A673 (cell line): Measurements from ENCODE around the gene GPM6B. TPM values are rescaled to one million over a fixed set of nuclear protein-coding genes. Genes with fewer than 3 reads are reported as not detected.

Experiments used
- BruUV-seq: library from RNA; stranded (reverse); fragments of 400-500 nt; replicated peaks from 2 replicates; lab custom pipeline; 2021; lab: Mats Ljungman, UMichigan
- CTCF ChIA-PET: fragments of 300-600 bp; sonication (Branson Sonifier 250); formaldehyde crosslinking; loops from one replicate; lab custom pipeline; 2022; ENCODE audit warnings: antibody characterized with exemption; lab: Charles Lee
- POLR2A ChIA-PET: fragments of 300-600 bp; sonication (Branson Sonifier 250); formaldehyde crosslinking; loops from one replicate; lab custom pipeline; 2022; ENCODE audit warnings: antibody characterized with exemption; ENCODE audit not compliant: low non-redundant PET; lab: Charles Lee
- DNase-seq: peaks from one replicate; pipeline ENCODE4 v3.0.0-alpha.2; 2015; ENCODE audit warnings: low spot score
- H3K27ac ChIP-seq: fragments of 200-600 bp; sonication (generic); 2 replicates; pipeline ENCODE4 v1.5.1; 2016; ENCODE audit warnings: mixed run types, low read depth, mild to moderate bottlenecking, mixed read lengths, antibody characterized with exemption, low read length; ENCODE audit not compliant: poor library complexity, severe bottlenecking
- H3K27me3 ChIP-seq: fragments of 200-600 bp; sonication (generic); replicated peaks from 2 replicates; pipeline ENCODE4 v1.6.1; 2017; ENCODE audit warnings: mixed run types, low read depth, mild to moderate bottlenecking, mixed read lengths, antibody characterized with exemption, low read length; ENCODE audit not compliant: insufficient read depth, poor library complexity
- H3K36me3 ChIP-seq: fragments of 200-600 bp; sonication (generic); 2 replicates; pipeline ENCODE4 v1.6.1; 2016; ENCODE audit warnings: mixed run types, mild to moderate bottlenecking, mixed read lengths, antibody characterized with exemption, low read length; ENCODE audit not compliant: insufficient read depth, poor library complexity, severe bottlenecking
- H3K4me1 ChIP-seq: fragments of 200-600 bp; sonication (generic); 2 replicates; pipeline ENCODE4 v1.6.1; 2017; ENCODE audit warnings: mixed run types, mild to moderate bottlenecking, mixed read lengths, antibody characterized with exemption, low read length; ENCODE audit not compliant: insufficient read depth, poor library complexity, severe bottlenecking
- H3K4me3 ChIP-seq: fragments of 200-600 bp; sonication (generic); 2 replicates; pipeline ENCODE4 v1.5.1; 2016; ENCODE audit warnings: low read depth, mixed run types, mild to moderate bottlenecking, mixed read lengths, low read length; ENCODE audit not compliant: poor library complexity, severe bottlenecking
- H3K9me3 ChIP-seq: fragments of 200-600 bp; sonication (generic); 2 replicates; pipeline ENCODE4 v1.6.1; 2016; ENCODE audit warnings: mixed run types, low read depth, mild to moderate bottlenecking, mixed read lengths, antibody characterized with exemption, low read length; ENCODE audit not compliant: poor library complexity, severe bottlenecking
- CTCF ChIP-seq: fragments of 300-800, 200-600 bp; sonication (generic); conservative IDR thresholded peaks from 2 replicates; pipeline ENCODE4 v1.5.1; 2017; ENCODE audit warnings: low read depth, mild to moderate bottlenecking, antibody characterized with exemption, low read length, moderate library complexity, mixed read lengths
- EZH2 ChIP-seq: fragments of 200-600 bp; sonication (generic); IDR thresholded peaks from 2 replicates; pipeline ENCODE4 v1.6.1; 2017; ENCODE audit warnings: borderline replicate concordance, low read depth, mild to moderate bottlenecking, mixed read lengths, antibody characterized with exemption, low read length; ENCODE audit not compliant: poor library complexity, severe bottlenecking
- intact Hi-C: fragments of 100-400 bp; cut with micrococcal nuclease; formaldehyde crosslinking; loops from one replicate; pipeline ENCODE4 v1.10.0; 2022; ENCODE audit not compliant: unreplicated experiment
- total RNA-seq: library from RNA; stranded (reverse); gene quantifications from 2 replicates; pipeline ENCODE4 v1.2.3, GENCODE V29; 2021

GPM6B gene
- total RNA-seq, 1 experiment from 2014 or later, result 7.6 TPM

GRCh38 chrX:13798184-13798583 lies 18.7 kb downstream of the GPM6B start:
- Histone ChIP-seq H3K36me3 (no peaks in the 10 kb centered on the region), H3K27ac (no peak overlapping the region), H3K9me3 (no peaks in the 10 kb centered on the region), H3K4me1 (no peaks in the 10 kb centered on the region), H3K27me3 (no peaks in the 10 kb centered on the region), H3K4me3 (no peak overlapping the region)
- ChIA-PET POLR2A (no interaction called here), CTCF (no interaction called here)
- no peak for TF ChIP-seq CTCF
- TF ChIP-seq EZH2, result no peak
- intact Hi-C loops, result no loop called here
- no TSS peak for BruUV-seq
- DNase-seq, result no peak

- no peaks in the 10 kb centered on the region for H3K27me3 ChIP-seq
- CTCF ChIA-PET, result no interaction called here
- TF ChIP-seq EZH2 (no peak), CTCF (no peak)
- POLR2A ChIA-PET, result no interaction called here
- H3K9me3 ChIP-seq, result no peaks in the 10 kb centered on the region
- H3K4me3 ChIP-seq, result no peak overlapping the region
- no peak overlapping the region for H3K27ac ChIP-seq
- no TSS peak for BruUV-seq
- H3K36me3 ChIP-seq, result no peaks in the 10 kb centered on the region
- no peak for DNase-seq
- no peaks in the 10 kb centered on the region for H3K4me1 ChIP-seq
- intact Hi-C loops, result no loop called here
These were observed 19.4 kb downstream of the GPM6B start for GRCh38 chrX:13797512-13797911.

- Histone ChIP-seq H3K4me3 (no peak overlapping the region), H3K27me3 (no peaks in the 10 kb centered on the region), H3K27ac (no peak overlapping the region), H3K4me1 (no peaks in the 10 kb centered on the region), H3K9me3 (no peaks in the 10 kb centered on the region), H3K36me3 (no peaks in the 10 kb centered on the region)
- CTCF ChIA-PET, result no interaction called here
- BruUV-seq, result no TSS peak
- POLR2A ChIA-PET, result no interaction called here
- intact Hi-C loops, result no loop called here
- DNase-seq, result no peak
- TF ChIP-seq CTCF (no peak), EZH2 (no peak)
These were observed 22.5 kb downstream of the GPM6B start for GRCh38 chrX:13794417-13794816.
